Mammary epithelial cell (primary cell): ENCODE measurements around the gene KLHL29.

Source experiments
- EZH2 ChIP-seq: IDR thresholded peaks from 2 replicates; pipeline ENCODE4 v1.6.1; 2012; ENCODE audit warnings: low read length, inconsistent platforms, borderline replicate concordance
- TF ChIP-seq, protein P1 (sequence below), 2 donors: IDR thresholded peaks in 1 of 2; conservative IDR thresholded peaks in 1 of 2; 2 replicates each; pipeline ENCODE4 v1.5.1; 2011 to 2012; ENCODE audit warnings: inconsistent platforms in 2 of 2, low read length in 2 of 2, mild to moderate bottlenecking in 2 of 2, control low read depth in 1 of 2, low read depth in 1 of 2; ENCODE audit not compliant: insufficient read depth in 1 of 2; ENCODE audit errors: extremely low read depth in 1 of 2

DNA sequence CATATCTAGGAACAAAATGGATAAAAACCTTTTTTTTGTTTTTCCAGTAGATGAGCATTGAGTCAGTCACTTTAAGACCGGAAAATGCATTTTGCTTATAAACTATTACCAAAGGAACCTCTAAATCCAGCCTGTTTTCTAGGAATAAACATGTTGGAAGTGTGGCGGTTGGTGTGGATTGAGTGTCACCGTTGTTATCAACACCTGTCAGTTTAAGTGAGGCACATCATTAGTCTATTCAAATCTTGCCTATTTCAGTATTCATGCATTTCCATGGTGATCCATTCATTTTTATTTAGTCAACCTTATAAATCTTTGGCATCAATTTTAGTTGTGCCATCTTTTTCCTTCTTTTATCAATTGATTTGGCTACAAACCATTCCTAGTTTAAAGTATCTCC is 3.3 kb downstream of the KLHL29 start:
- TF ChIP-seq, protein P1, sequence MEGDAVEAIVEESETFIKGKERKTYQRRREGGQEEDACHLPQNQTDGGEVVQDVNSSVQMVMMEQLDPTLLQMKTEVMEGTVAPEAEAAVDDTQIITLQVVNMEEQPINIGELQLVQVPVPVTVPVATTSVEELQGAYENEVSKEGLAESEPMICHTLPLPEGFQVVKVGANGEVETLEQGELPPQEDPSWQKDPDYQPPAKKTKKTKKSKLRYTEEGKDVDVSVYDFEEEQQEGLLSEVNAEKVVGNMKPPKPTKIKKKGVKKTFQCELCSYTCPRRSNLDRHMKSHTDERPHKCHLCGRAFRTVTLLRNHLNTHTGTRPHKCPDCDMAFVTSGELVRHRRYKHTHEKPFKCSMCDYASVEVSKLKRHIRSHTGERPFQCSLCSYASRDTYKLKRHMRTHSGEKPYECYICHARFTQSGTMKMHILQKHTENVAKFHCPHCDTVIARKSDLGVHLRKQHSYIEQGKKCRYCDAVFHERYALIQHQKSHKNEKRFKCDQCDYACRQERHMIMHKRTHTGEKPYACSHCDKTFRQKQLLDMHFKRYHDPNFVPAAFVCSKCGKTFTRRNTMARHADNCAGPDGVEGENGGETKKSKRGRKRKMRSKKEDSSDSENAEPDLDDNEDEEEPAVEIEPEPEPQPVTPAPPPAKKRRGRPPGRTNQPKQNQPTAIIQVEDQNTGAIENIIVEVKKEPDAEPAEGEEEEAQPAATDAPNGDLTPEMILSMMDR (conservative IDR thresholded peaks at IDR 0.05 in 1 of 2, IDR thresholded peaks at IDR 0.05 in 1 of 2; ENCODE audit: extremely low read depth in 1 of 2, insufficient read depth in 1 of 2, low read depth in 1 of 2, low read length in 2 of 2), result no peak
- TF ChIP-seq EZH2, result no peak
